ENCODE measurements around the gene RHOC.
A peak's percentile ranks its signal among the peaks of the same experiment; 100 is the strongest.

RHOC gene

DNA sequence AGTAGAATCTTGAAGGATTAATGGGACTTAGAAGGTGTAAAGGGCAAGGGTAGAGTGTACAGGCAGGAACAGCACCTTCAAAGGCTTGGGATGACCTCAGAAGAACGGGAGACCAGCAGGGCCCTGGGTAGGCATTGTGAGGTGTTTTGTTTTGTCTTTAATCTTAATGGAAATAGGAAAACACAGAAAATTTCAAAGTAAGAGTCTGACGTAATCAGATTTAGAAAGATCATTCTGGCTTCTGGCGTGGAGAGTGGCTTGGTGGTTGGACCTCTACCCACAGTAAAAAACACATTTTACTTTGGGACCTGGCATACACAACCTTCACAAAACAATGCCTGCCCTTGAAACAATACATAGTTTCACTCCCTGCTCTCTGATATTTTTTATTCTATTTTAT, 28.3 kb downstream of the RHOC start:
- DNase-seq (ENCODE audit: low spot score) = no peak
- H3K27ac ChIP-seq = no peak overlapping the region
- no peak overlapping the region for H3K4me3 ChIP-seq
- TF ChIP-seq, protein P1, sequence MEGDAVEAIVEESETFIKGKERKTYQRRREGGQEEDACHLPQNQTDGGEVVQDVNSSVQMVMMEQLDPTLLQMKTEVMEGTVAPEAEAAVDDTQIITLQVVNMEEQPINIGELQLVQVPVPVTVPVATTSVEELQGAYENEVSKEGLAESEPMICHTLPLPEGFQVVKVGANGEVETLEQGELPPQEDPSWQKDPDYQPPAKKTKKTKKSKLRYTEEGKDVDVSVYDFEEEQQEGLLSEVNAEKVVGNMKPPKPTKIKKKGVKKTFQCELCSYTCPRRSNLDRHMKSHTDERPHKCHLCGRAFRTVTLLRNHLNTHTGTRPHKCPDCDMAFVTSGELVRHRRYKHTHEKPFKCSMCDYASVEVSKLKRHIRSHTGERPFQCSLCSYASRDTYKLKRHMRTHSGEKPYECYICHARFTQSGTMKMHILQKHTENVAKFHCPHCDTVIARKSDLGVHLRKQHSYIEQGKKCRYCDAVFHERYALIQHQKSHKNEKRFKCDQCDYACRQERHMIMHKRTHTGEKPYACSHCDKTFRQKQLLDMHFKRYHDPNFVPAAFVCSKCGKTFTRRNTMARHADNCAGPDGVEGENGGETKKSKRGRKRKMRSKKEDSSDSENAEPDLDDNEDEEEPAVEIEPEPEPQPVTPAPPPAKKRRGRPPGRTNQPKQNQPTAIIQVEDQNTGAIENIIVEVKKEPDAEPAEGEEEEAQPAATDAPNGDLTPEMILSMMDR (IDR thresholded peaks at IDR 0.05) = no peak

DNA sequence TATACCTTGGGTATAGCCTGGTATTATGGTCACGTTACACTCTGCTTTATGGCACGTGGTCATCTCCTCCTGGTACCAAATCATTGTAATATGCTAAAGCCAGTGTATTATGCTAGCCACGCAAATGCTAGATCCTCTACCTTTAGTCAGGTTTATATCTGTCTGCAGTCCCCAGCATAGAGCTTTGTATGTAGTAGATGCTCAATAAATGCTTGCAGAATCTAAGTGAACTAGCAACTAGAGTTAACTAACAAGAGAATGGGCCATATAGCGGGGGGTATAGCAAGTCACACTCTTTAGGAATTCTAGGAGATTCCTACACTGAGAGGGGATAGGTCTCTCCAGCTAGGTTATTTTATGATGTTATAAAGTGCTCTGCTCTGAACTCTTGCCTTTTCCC, 29.4 kb downstream of the RHOC start:
- H3K4me3 ChIP-seq = no peak overlapping the region
- TF ChIP-seq, protein P1 (IDR thresholded peaks at IDR 0.05) = no peak

DNA sequence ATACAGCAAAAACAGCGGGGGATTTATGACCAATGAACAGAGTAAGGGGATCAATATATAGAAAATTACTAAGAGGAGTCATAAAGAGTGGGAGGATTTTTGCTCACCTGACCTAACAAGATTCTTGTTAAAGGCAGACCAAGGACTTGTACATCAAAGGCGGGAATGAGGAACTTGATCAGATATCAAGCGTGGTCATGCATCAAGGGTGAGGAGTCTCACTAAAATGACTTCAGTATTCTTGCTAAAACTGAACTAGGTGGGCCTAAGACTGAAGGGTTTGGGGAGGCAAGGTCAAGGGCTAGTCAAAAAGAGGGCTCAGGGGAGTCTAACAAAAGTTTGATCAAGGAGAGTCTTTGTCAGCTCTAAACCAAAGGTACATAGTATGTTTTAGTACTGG, 30.4 kb downstream of the RHOC start:
- no peak for DNase-seq (ENCODE audit: low spot score)
- H3K27ac ChIP-seq = no peak overlapping the region
- no peak overlapping the region for H3K4me3 ChIP-seq
- TF ChIP-seq, protein P1 (IDR thresholded peaks at IDR 0.05) = no peak

More for the DNA sequence above, 29.4 kb downstream of the RHOC start:
- no peak for DNase-seq (ENCODE audit: low spot score)
- no peak overlapping the region for H3K27ac ChIP-seq

DNA sequence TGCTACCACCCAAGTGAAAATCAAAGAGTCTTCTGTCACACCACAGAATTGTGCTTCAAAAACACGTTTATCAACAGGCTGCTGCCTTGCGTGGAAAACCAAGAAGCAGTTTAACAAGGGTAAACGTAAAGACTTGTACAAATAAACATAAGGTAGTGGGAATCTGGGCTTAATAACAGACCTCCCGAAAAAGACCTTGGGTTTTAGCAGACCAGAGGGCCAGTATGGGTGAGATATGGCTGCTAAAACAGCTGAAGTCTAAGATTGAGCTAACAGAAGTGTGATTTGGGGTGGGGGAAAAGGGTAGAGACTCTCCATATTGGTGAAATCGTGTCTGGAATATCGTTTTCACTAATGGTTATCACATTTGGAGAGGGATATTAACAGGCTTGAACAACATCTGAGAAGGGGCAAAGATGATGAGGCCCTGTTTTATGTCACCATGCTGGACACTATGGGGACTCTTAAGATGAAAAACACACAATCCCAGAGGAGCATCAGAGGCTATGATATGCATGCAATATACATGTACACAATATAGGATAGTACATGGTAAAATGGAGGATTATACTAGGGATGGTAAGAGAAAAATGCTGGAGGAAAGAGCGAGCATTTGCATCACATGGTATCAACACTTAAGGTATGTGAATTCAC, 31.1 kb downstream of the RHOC start:
- TF ChIP-seq, protein P1 (IDR thresholded peaks at IDR 0.05) = no peak
- DNase-seq (ENCODE audit: low spot score) = no peak

DNA sequence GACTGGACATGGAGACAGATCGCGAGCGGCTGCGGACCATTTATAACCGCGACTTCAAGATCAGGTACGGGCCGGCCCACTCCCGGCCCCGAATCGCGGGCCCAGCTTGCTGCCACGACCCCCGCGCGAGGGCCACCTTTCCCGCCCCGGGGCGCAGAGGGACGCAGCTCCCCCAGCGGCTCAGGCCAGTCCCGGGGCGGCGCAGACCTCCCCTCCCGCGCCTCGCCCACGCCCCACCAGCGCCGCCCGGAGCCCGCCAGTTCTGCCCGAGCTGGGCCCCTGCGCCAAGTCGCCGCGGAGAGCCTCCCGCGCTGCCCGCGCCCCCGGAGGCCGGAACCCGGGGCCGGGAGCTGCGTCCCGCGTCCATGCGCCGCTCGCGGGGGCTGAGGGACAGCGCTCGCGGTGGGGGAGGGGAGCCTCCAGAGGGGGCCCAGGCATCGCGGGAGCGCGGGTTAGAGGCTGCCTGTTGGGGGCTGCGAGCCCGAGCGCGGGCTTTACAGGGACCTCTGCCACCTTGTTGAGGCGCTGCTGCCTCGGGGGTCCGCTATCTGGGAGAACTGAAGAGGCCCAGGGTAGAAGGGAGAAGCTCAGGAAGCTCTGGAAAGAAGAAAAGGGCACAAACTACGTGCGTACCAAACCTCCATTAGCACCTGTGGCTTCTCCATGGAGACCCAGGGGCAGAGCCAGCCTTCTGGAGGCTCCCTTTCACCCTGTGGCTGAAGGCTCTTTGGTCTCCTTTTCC, 31.8 kb downstream of the RHOC start:
- H3K4me3 ChIP-seq = peak overlapping the region; percentile 80
- H3K27ac ChIP-seq = peak overlapping the region; percentile 76 to 93
- TF ChIP-seq, protein P1 (IDR thresholded peaks at IDR 0.05) = no peak
- DNase-seq (ENCODE audit: low spot score) = no peak

More for the DNA sequence above, 31.1 kb downstream of the RHOC start:
- H3K4me3 ChIP-seq = peak overlapping the region; percentile 80
- H3K27ac ChIP-seq = peak overlapping the region; percentile 76 to 93

DNA sequence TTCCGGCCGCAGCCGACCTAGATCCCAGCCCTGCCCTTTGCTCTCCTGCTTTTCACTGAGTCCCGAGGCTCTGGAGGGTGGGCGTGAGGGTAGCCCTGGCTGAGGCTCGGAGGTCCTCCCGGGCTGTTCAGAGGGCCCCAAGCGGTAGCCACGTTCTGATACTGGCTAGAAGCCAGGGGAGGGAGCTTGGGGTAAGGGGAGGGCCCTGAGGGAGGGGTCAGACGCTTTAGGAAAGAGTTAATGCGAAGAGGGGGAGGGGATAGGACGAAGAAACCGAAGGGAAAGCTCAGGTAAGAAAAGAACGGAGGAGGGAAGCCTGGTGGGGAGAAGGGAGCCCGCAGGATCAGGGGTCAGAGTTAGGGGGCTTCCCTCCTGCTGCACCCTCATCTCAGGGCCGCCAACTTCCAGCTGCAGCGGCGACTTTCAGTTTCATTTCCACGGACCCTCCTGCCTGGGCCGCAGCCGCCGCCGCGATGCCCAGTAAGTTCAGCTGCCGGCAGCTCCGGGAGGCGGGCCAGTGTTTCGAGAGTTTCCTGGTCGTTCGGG, 32.4 kb downstream of the RHOC start, which contains the start of gene MOV10:
Gene MOV10, plus strand, starts transcription at position 220 of the 546 bp plus-strand sequence. Its CDS starts 254 bp downstream, at position 474.
- TF ChIP-seq, protein P1 (IDR thresholded peaks at IDR 0.05) = no peak
- Histone ChIP-seq H3K4me3 (peak within 1 kb of the TSS; percentile 80), H3K27ac (peak within 1 kb of the TSS; percentile 76 to 93)
- peak; percentile 87 for DNase-seq (ENCODE audit: low spot score)

Data from coronary artery (tissue), 2 donors.